Breast epithelium (tissue), 3 donors: ENCODE data around the gene TAOK2.

Source experiments
- CTCF ChIP-seq, 3 donors: fragments of 450-650 bp; IDR thresholded peaks; one replicate each; pipeline ENCODE4 v1.5.1; 2016 to 2017; ENCODE audit warnings: antibody characterized with exemption in 3 of 3, mild to moderate bottlenecking in 3 of 3, moderate library complexity in 3 of 3
- POLR2A ChIP-seq: fragments of 450-650 bp; IDR thresholded peaks from one replicate; pipeline ENCODE4 v1.6.1; 2016; ENCODE audit warnings: antibody characterized with exemption, mild to moderate bottlenecking, moderate library complexity
- POLR2AphosphoS5 ChIP-seq, 3 donors: sonication (generic); formaldehyde crosslinking; IDR thresholded peaks; one replicate each; pipeline ENCODE4 v1.6.1; 2017; ENCODE audit warnings: antibody characterized with exemption in 3 of 3

- no peak for TF ChIP-seq CTCF (IDR thresholded peaks at IDR 0.05)
- TF ChIP-seq POLR2AphosphoS5 (IDR thresholded peaks at IDR 0.05), result no peak
- no peak for TF ChIP-seq POLR2A
Measured at GRCh38 chr16:29991571-29991904, 17.9 kb downstream of the TAOK2 start.
